Activated naive CD4-positive, alpha-beta T cell treated with anti-CD3 and anti-CD28 coated beads for 36 hours (primary cell): ENCODE data around the gene IL4. TPM values are rescaled to one million over a fixed set of nuclear protein-coding genes. Genes with fewer than 3 reads are reported as not detected.
"Not testable (repeated sequence)": the region's sequence is repeated elsewhere in the genome, so short reads cannot be mapped to it uniquely, and the experiment has no call there.

ENCODE experiments used
- CTCF ChIA-PET: fragments of 350-600 bp; sonication (Branson Sonifier 250); formaldehyde crosslinking; loops from one replicate; lab custom pipeline; 2021; ENCODE audit warnings: antibody characterized with exemption; lab: Charles Lee
- DNase-seq: peaks from one replicate; pipeline ENCODE4 v3.0.0-alpha.2; 2020
- H3K27ac Mint-ChIP-seq: one replicate; pipeline ENCODE4 v1.8.0; 2021; ENCODE audit warnings: mild to moderate bottlenecking, mixed read lengths
- H3K27me3 Mint-ChIP-seq: one replicate; pipeline ENCODE4 v1.8.0; 2021; ENCODE audit warnings: low read depth, mixed read lengths
- H3K36me3 Mint-ChIP-seq: one replicate; pipeline ENCODE4 v1.8.0; 2021; ENCODE audit warnings: low read depth, mixed read lengths
- H3K4me1 Mint-ChIP-seq: one replicate; pipeline ENCODE4 v1.8.0; 2021; ENCODE audit warnings: low read depth, mixed read lengths
- H3K4me3 Mint-ChIP-seq: one replicate; pipeline ENCODE4 v1.8.0; 2021; ENCODE audit warnings: mild to moderate bottlenecking, moderate library complexity, mixed read lengths
- H3K9me3 Mint-ChIP-seq: one replicate; pipeline ENCODE4 v1.8.0; 2021; ENCODE audit warnings: mixed read lengths
- intact Hi-C: fragments of 100-400 bp; cut with micrococcal nuclease; formaldehyde crosslinking; loops from one replicate; pipeline ENCODE4 v1.15.1; 2023
- total RNA-seq, 2 experiments: library from RNA; stranded (reverse); gene quantifications; one replicate each; pipeline ENCODE4 v1.2.3, GENCODE V29; 2021

Gene IL4
- total RNA-seq, result not detected

DNA sequence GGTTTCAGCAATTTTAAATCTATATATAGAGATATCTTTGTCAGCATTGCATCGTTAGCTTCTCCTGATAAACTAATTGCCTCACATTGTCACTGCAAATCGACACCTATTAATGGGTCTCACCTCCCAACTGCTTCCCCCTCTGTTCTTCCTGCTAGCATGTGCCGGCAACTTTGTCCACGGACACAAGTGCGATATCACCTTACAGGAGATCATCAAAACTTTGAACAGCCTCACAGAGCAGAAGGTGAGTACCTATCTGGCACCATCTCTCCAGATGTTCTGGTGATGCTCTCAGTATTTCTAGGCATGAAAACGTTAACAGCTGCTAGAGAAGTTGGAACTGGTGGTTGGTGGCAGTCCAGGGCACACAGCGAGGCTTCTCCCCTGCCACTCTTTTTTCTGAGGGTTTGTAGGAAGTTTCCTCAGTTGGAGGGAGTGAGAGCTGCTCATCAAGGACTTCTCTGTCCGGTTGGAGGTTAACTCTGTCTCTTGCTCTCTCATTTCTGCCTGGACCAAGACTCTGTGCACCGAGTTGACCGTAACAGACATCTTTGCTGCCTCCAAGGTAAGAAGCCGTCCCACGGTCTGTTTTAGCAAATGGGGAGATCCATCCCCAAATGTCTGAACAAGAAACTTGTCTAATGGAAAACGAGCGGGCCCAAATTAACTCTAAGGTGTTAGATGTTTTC lies at the start of gene IL4:
Gene IL4 (plus strand): TSS at position 51 of the 692 bp plus-strand sequence. CDS start 62 bp downstream, at position 113.
- intact Hi-C loops, result no loop called here
- H3K4me3 Mint-ChIP-seq, result no peak within 1 kb of the TSS
- H3K4me1 Mint-ChIP-seq, result peaks cover 3% of the 10 kb centered on the region
- DNase-seq, result no peak
- H3K9me3 Mint-ChIP-seq, result no peaks in the 10 kb centered on the region
- H3K36me3 Mint-ChIP-seq, result no peaks in the 10 kb centered on the region
- no peak within 1 kb of the TSS for H3K27ac Mint-ChIP-seq
- H3K27me3 Mint-ChIP-seq, result no peaks in the 10 kb centered on the region
- CTCF ChIA-PET, result interaction anchor here (0.7 kb wide), 1 partner anchor 34 kb away, joined by 3 read pairs; no protein-coding TSS in a partner anchor

DNA sequence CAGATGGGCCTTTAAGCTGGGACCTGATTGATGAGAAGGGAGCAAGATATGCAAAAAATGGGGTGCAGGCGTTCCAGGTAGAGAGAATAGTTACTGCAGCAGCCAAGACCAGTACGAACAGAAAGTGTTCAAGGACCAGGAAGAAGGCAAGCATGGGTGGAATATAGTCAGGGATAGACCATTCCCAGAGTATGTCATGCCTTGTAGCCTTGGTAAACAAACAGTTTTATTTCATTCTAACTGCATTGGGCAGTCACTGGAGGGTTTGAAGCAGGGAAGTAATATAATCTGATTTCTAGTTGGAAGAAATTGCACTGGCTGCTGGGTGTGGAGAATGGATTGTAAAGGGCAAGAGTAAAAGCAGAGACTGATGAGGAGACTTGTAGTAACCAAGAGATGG lies 46.3 kb upstream of the IL4 start:
- Mint-ChIP-seq H3K36me3 (peaks cover 34% of the 10 kb centered on the region), H3K4me3 (no peak overlapping the region), H3K27ac (no peak overlapping the region), H3K27me3 (no peaks in the 10 kb centered on the region), H3K4me1 (peaks cover 12% of the 10 kb centered on the region), H3K9me3 (no peaks in the 10 kb centered on the region)
- DNase-seq, result no peak
- CTCF ChIA-PET, result no interaction called here
- intact Hi-C loops, result no loop called here

DNA sequence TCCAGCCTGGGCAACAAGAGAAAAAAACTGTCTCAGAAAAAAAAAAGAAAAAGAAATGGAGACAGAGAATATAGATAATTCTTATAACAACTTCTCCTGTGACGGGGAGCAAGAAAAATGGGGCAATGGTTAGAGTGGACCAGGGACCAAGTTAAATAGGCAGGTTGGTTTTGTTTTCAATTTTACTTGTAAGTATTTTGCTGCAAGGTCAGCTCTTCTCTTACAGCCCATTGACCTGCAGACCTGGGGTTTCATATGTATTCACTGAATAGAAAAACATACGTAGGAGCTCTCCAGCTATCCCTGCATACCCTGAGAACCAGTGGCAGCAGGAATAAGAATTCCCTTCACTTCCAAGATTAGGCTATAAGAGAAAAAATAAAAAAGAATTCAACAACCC lies 45.0 kb upstream of the IL4 start:
- Mint-ChIP-seq H3K36me3 (peaks cover 30% of the 10 kb centered on the region), H3K4me3 (no peak overlapping the region)

DNA sequence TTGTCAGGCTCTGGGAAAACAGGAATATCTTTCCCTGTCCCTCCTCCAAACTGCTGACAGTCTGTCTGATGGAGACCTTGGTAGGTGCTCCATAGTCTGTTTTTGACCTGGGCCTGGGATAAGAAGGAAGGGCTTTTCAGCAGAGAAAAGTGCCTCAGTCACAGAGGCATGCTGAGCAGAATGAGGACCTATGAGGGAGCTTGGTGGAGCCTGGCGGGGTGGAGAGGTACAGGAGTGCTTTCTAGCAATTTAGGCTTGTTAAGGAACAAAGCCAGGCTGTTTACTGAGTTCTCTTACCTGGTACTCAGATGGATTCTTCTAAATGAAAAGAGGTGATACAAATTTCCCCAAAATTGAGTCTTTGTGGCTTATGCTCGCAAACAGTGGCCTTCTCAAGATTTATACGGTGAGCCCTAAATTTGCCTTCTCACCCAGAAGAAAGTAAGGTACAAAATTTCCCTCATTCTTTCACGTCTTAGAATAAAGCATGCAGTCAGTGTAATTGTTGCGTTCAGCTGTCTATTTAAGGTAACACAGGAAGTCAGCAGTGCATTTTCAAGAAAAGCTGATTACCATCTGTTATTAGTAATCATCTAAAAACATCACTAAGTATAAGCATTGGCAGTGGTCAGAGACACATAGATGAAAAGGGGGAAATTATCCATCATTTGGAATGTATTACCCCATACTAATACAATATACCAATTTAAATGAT lies 44.4 kb upstream of the IL4 start:
- H3K27ac Mint-ChIP-seq, result no peak overlapping the region
- CTCF ChIA-PET, result interaction anchor here (0.6 to 1.6 kb wide), 2 partner anchors 117 to 450 kb away, joined by 3 to 4 read pairs; partner anchors contain the start of gene CCNI2
- intact Hi-C loops, result no loop called here
- H3K4me3 Mint-ChIP-seq, result no peak overlapping the region
- H3K36me3 Mint-ChIP-seq, result peaks cover 30% of the 10 kb centered on the region
- no peaks in the 10 kb centered on the region for H3K27me3 Mint-ChIP-seq
- no peaks in the 10 kb centered on the region for H3K4me1 Mint-ChIP-seq
- no peak for DNase-seq
- no peaks in the 10 kb centered on the region for H3K9me3 Mint-ChIP-seq

More for the DNA sequence above, 45.0 kb upstream of the IL4 start:
- DNase-seq, result no peak
- Mint-ChIP-seq H3K27me3 (no peaks in the 10 kb centered on the region), H3K9me3 (no peaks in the 10 kb centered on the region), H3K4me1 (no peaks in the 10 kb centered on the region), H3K27ac (no peak overlapping the region)
- CTCF ChIA-PET, result no interaction called here
- intact Hi-C loops, result no loop called here

DNA sequence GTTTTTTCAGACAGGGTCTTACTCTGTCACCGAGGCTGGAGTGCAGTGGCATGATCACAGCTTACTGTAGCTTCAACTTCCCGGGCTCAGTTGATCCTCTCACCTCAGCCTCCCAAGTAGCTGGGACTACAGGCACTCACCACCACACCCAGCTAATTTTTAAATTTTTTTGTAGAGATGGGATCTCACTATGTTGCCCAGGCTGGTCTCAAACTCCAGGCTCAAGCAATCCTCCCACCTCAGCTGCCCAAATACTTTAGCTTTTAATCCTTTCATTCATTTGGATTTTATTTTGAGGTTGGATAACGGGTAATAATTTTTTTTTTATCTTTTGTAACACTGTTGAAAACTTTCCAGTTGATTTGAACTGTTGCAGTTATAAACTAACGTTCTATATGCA lies 40.2 kb upstream of the IL4 start:
- peaks cover 18% of the 10 kb centered on the region for H3K4me1 Mint-ChIP-seq
- peaks cover 31% of the 10 kb centered on the region for H3K36me3 Mint-ChIP-seq

DNA sequence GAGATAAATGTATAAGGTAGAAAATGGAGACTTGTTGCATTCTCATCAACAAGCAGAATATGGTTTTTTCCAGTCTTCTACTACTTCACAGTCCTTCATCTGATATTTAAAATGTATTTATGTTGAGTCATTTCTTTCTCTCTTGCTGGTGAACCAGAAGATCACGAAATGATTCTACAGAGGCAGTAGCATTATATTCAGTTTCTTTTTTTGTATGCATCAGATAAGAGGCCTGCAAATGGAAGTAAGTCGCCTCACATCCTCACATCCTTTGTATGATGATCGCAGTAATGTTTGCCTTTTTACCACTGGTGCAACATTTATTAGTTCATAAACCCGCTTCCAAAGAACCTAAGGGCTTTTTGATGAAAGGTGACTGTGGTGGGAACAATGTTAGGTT lies 37.9 kb upstream of the IL4 start:
- no peak overlapping the region for H3K4me3 Mint-ChIP-seq
- no peaks in the 10 kb centered on the region for H3K9me3 Mint-ChIP-seq
- intact Hi-C loops, result loop anchor here (1.0 to 10.0 kb wide), 5 partner anchors 13 to 231 kb away; partner anchors contain the start of gene KIF3A
- peak overlapping the region; percentile 53 for H3K27ac Mint-ChIP-seq
- no peaks in the 10 kb centered on the region for H3K27me3 Mint-ChIP-seq
- CTCF ChIA-PET, result no interaction called here
- H3K36me3 Mint-ChIP-seq, result peaks cover 39% of the 10 kb centered on the region
- H3K4me1 Mint-ChIP-seq, result peaks cover 29% of the 10 kb centered on the region
- no peak for DNase-seq

More for the DNA sequence above, 40.2 kb upstream of the IL4 start:
- H3K9me3 Mint-ChIP-seq, DNase-seq, H3K27ac Mint-ChIP-seq, H3K27me3 Mint-ChIP-seq, H3K4me3 Mint-ChIP-seq: not testable (repeated sequence)
- intact Hi-C loops, result loop anchor here (10.0 kb wide), 1 partner anchor 229 kb away; no protein-coding TSS in a partner anchor
- CTCF ChIA-PET, result interaction anchor here (0.6 to 1.0 kb wide), 5 partner anchors 8 to 212 kb away, joined by 3 to 4 read pairs (median 3); no protein-coding TSS in a partner anchor

DNA sequence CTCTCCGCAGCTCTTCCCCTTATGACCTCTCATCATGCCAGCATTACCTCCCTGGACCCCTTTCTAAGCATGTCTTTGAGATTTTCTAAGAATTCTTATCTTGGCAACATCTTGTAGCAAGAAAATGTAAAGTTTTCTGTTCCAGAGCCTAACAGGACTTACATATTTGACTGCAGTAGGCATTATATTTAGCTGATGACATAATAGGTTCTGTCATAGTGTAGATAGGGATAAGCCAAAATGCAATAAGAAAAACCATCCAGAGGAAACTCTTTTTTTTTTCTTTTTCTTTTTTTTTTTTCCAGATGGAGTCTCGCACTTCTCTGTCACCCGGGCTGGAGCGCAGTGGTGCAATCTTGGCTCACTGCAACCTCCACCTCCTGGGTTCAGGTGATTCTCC lies 36.5 kb upstream of the IL4 start:
- Mint-ChIP-seq H3K36me3 (peaks cover 41% of the 10 kb centered on the region), H3K4me1 (peaks cover 43% of the 10 kb centered on the region), H3K9me3 (no peaks in the 10 kb centered on the region), H3K4me3 (no peak overlapping the region), H3K27me3 (no peaks in the 10 kb centered on the region), H3K27ac (no peak overlapping the region)
- intact Hi-C loops, result loop anchor here (10.0 kb wide), 1 partner anchor 232 kb away; no protein-coding TSS in a partner anchor
- no peak for DNase-seq
- CTCF ChIA-PET, result interaction anchor here (2.4 kb wide), 1 partner anchor 111 kb away, joined by 10 read pairs; no protein-coding TSS in a partner anchor

DNA sequence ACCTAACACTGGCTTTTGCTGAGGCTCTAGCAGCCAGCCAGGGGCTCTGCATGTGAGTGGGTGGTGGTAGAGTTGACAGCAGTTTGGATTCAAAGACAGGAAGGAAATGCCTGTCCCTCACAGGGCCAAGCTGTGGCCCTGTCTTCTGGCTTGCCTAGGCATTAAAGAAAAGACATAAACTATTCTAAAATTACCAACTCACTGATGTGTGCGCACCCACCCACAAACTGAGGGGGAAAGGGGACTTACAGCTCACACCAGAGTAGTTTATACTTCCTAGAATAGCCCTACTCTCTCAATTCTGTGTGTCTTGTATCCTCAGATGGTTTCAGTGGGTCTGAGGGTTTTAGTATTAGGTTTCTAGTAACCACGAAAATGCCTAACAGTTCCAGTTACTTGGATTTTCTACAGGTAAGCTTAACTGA lies 34.1 kb upstream of the IL4 start:
- Mint-ChIP-seq H3K27me3 (no peaks in the 10 kb centered on the region), H3K4me3 (no peak overlapping the region), H3K36me3 (peaks cover 47% of the 10 kb centered on the region), H3K9me3 (no peaks in the 10 kb centered on the region), H3K4me1 (peaks cover 43% of the 10 kb centered on the region), H3K27ac (no peak overlapping the region)
- intact Hi-C loops, result loop anchor here (5.0 to 10.0 kb wide), 2 partner anchors 235 to 542 kb away; no protein-coding TSS in a partner anchor
- DNase-seq, result no peak
- CTCF ChIA-PET, result interaction anchor here (0.6 to 2.4 kb wide), 3 partner anchors 98 to 180 kb away, joined by 3 to 10 read pairs (median 4); no protein-coding TSS in a partner anchor

DNA sequence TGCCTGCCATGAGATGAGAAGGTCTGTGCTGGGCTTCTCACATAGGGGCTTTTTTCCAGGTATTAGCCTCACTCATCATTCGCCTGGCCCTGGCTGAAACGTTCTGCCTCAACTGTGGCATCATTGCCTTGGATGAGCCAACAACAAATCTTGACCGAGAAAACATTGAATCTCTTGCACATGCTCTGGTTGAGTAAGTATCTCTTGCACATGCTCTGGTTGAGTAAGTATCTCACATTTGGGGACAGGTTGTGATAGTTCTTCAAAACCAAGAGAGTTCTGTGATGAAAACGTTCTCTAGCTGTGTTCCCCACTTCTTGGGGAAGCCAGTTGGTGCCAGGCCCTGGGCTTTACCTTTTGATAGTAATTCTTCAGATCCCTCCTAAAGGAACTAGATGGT lies 33.2 kb upstream of the IL4 start:
- no peaks in the 10 kb centered on the region for H3K9me3 Mint-ChIP-seq
- no peak overlapping the region for H3K27ac Mint-ChIP-seq
- CTCF ChIA-PET, result interaction anchor here (0.6 to 2.2 kb wide), 5 partner anchors 10 to 239 kb away, joined by 3 to 9 read pairs (median 4); no protein-coding TSS in a partner anchor
- intact Hi-C loops, result loop anchor here (1.0 to 5.0 kb wide), 5 partner anchors 17 to 543 kb away; partner anchors contain the start of gene KIF3A
- DNase-seq, result no peak
- H3K4me3 Mint-ChIP-seq, result no peak overlapping the region
- peaks cover 53% of the 10 kb centered on the region for H3K36me3 Mint-ChIP-seq
- H3K4me1 Mint-ChIP-seq, result peaks cover 37% of the 10 kb centered on the region
- no peaks in the 10 kb centered on the region for H3K27me3 Mint-ChIP-seq

DNA sequence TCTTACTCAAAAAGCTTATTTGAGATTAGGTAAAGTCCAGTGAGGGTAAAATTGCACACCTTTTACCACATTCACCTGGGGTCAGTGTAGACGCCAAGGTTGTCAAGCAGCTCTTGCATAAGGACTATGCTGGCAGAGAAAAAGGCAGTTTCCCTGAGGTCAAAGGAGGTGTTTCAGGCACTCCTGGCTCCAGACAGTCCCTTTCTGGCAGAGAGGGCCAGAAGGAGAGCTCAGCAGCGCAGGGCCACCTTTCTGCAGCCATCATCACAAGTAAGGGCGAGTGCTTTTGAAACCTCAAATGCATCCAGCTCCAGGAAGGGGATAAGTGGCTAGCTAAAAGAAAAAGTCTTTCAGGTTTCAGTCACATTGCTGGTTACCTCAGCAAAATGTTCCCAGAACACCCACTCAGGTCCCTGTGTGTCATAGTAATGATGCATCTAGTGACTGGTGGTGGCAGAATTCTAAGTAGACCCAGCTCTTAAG lies 32.5 kb upstream of the IL4 start:
- CTCF ChIA-PET, result interaction anchor here (1.3 to 2.2 kb wide), 5 partner anchors 11 to 238 kb away, joined by 3 to 9 read pairs (median 4); no protein-coding TSS in a partner anchor
- H3K4me1 Mint-ChIP-seq, result peaks cover 31% of the 10 kb centered on the region
- intact Hi-C loops, result loop anchor here (1.0 to 5.0 kb wide), 5 partner anchors 18 to 544 kb away; partner anchors contain the start of gene KIF3A

DNA sequence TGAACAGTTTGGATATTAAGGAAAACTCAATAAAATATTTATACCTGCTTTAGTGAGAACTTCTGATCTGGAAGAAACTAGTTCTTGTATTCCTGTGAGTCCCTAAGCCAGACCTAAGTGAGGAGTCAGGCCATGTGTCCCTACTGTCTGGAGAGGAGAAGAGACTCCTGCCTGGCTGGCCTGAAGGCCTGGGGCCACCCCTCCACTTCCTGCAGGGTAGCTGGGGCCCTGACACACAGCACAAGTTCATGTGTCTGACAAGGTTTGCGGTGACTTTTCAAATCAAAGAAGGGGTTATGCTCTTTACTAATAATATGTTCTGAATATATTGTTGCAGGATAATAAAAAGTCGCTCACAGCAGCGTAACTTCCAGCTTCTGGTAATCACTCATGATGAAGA lies 31.9 kb upstream of the IL4 start:
- Mint-ChIP-seq H3K27ac (peak overlapping the region; percentile 18), H3K4me1 (peaks cover 27% of the 10 kb centered on the region), H3K27me3 (no peaks in the 10 kb centered on the region), H3K36me3 (peaks cover 53% of the 10 kb centered on the region), H3K9me3 (no peaks in the 10 kb centered on the region), H3K4me3 (no peak overlapping the region)
- CTCF ChIA-PET, result interaction anchor here (0.6 to 2.2 kb wide), 5 partner anchors 11 to 238 kb away, joined by 3 to 9 read pairs (median 4); no protein-coding TSS in a partner anchor
- intact Hi-C loops, result loop anchor here (1.0 to 5.0 kb wide), 5 partner anchors 19 to 545 kb away; partner anchors contain the start of gene KIF3A
- DNase-seq, result peak; percentile 46

More for the DNA sequence above, 32.5 kb upstream of the IL4 start:
- Mint-ChIP-seq H3K36me3 (peaks cover 53% of the 10 kb centered on the region), H3K9me3 (no peaks in the 10 kb centered on the region), H3K4me3 (no peak overlapping the region), H3K27me3 (no peaks in the 10 kb centered on the region), H3K27ac (peak overlapping the region; percentile 18)
- DNase-seq, result peak; percentile 75
